H9 (cell line): ENCODE data around the gene NTF4. TPM values are rescaled to one million over a fixed set of nuclear protein-coding genes. Genes with fewer than 3 reads are reported as not detected.

Experiments
- DNase-seq: peaks from one replicate; pipeline ENCODE4 v3.0.0-alpha.2; 2017
- H2AFZ ChIP-seq: one replicate; pipeline ENCODE4 v1.6.1; 2013; ENCODE audit warnings: mild to moderate bottlenecking, low read length, control low read depth, moderate library complexity
- H2AK5ac ChIP-seq: 2 replicates; pipeline ENCODE4 v1.6.1; 2013; ENCODE audit warnings: low read length, control low read depth, mixed read lengths; ENCODE audit not compliant: insufficient read length
- H2BK120ac ChIP-seq: one replicate; pipeline ENCODE4 v1.6.1; 2013; ENCODE audit warnings: low read depth, mild to moderate bottlenecking, low read length, control low read depth, inconsistent platforms; ENCODE audit not compliant: poor library complexity, severe bottlenecking
- H2BK12ac ChIP-seq: 2 replicates; pipeline ENCODE4 v1.6.1; 2013; ENCODE audit warnings: low read length, control low read depth, mixed read lengths, low read depth; ENCODE audit not compliant: insufficient read length
- H2BK15ac ChIP-seq: 2 replicates; pipeline ENCODE4 v1.6.1; 2013; ENCODE audit warnings: low read depth, low read length, control low read depth
- H2BK20ac ChIP-seq: one replicate; pipeline ENCODE4 v1.6.1; 2013; ENCODE audit warnings: low read depth, mild to moderate bottlenecking, low read length, control low read depth, inconsistent platforms; ENCODE audit not compliant: poor library complexity, severe bottlenecking
- H2BK5ac ChIP-seq: 2 replicates; pipeline ENCODE4 v1.6.1; 2013; ENCODE audit warnings: low read length, control low read depth, mixed read lengths; ENCODE audit not compliant: insufficient read length
- H3K14ac ChIP-seq: 2 replicates; pipeline ENCODE4 v1.6.1; 2013; ENCODE audit warnings: low read length, control low read depth; ENCODE audit not compliant: insufficient read depth
- H3K18ac ChIP-seq: 2 replicates; pipeline ENCODE4 v1.6.1; 2013; ENCODE audit warnings: low read depth, mild to moderate bottlenecking, mixed read lengths, low read length, control low read depth; ENCODE audit not compliant: insufficient read length
- H3K23ac ChIP-seq: 2 replicates; pipeline ENCODE4 v1.6.1; 2013; ENCODE audit warnings: low read length, control low read depth, mixed read lengths, low read depth; ENCODE audit not compliant: insufficient read length
- H3K23me2 ChIP-seq: 2 replicates; pipeline ENCODE4 v1.6.1; 2013; ENCODE audit warnings: low read depth, mild to moderate bottlenecking, mixed read lengths, low read length, control low read depth; ENCODE audit not compliant: insufficient read length, poor library complexity, severe bottlenecking
- H3K27ac ChIP-seq: 2 replicates; pipeline ENCODE4 v1.5.1; 2013; ENCODE audit warnings: low read length, control low read depth, mixed read lengths, low read depth; ENCODE audit not compliant: insufficient read length
- H3K27me3 ChIP-seq: 2 replicates; pipeline ENCODE4 v1.6.1; 2013; ENCODE audit warnings: low read length, control low read depth, inconsistent platforms; ENCODE audit not compliant: insufficient read depth
- H3K4ac ChIP-seq: 2 replicates; pipeline ENCODE4 v1.6.1; 2013; ENCODE audit warnings: low read depth, mild to moderate bottlenecking, control low read depth, inconsistent platforms, low read length, moderate library complexity
- H3K4me1 ChIP-seq: 2 replicates; pipeline ENCODE4 v1.6.1; 2013; ENCODE audit warnings: low read length, control low read depth, inconsistent platforms; ENCODE audit not compliant: insufficient read depth
- H3K4me2 ChIP-seq: 2 replicates; pipeline ENCODE4 v1.6.1; 2013; ENCODE audit warnings: low read length, control low read depth, mixed read lengths; ENCODE audit not compliant: insufficient read length, insufficient read depth
- H3K56ac ChIP-seq: 2 replicates; pipeline ENCODE4 v1.6.1; 2013; ENCODE audit warnings: low read depth, mild to moderate bottlenecking, mixed read lengths, low read length, control low read depth; ENCODE audit not compliant: insufficient read length
- H3K79me1 ChIP-seq: 2 replicates; pipeline ENCODE4 v1.6.1; 2013; ENCODE audit warnings: low read depth, mild to moderate bottlenecking, moderate library complexity, low read length, control low read depth, inconsistent platforms; ENCODE audit not compliant: insufficient read depth, poor library complexity, severe bottlenecking
- H3K79me2 ChIP-seq: 2 replicates; pipeline ENCODE4 v1.6.1; 2013; ENCODE audit warnings: low read length, control low read depth, inconsistent platforms; ENCODE audit not compliant: insufficient read depth
- H3K9ac ChIP-seq: 2 replicates; pipeline ENCODE4 v1.6.1; 2013; ENCODE audit warnings: low read length, control low read depth, mixed read lengths; ENCODE audit not compliant: insufficient read length; ENCODE audit errors: extremely low read depth
- H3K9me3 ChIP-seq: one replicate; pipeline ENCODE4 v1.6.1; 2013; ENCODE audit warnings: low read depth, low read length, inconsistent platforms; ENCODE audit not compliant: control insufficient read depth
- H3T11ph ChIP-seq: one replicate; pipeline ENCODE4 v1.6.1; 2013; ENCODE audit warnings: mild to moderate bottlenecking, low read length, control low read depth, inconsistent platforms
- H4K20me1 ChIP-seq: one replicate; pipeline ENCODE4 v1.6.1; 2013; ENCODE audit not compliant: control insufficient read depth, insufficient read length, insufficient read depth
- H4K5ac ChIP-seq: 2 replicates; pipeline ENCODE4 v1.6.1; 2013; ENCODE audit warnings: low read depth, mild to moderate bottlenecking, mixed read lengths, low read length, control low read depth; ENCODE audit not compliant: insufficient read length
- H4K8ac ChIP-seq: replicated peaks from 2 replicates; pipeline ENCODE4 v1.6.1; 2013; ENCODE audit warnings: low read length, control low read depth, mixed read lengths, low read depth; ENCODE audit not compliant: insufficient read length
- H4K91ac ChIP-seq: 2 replicates; pipeline ENCODE4 v1.6.1; 2013; ENCODE audit warnings: low read depth, mild to moderate bottlenecking, moderate library complexity, mixed read lengths, low read length, control low read depth; ENCODE audit not compliant: insufficient read length
- H3K27ac Mint-ChIP-seq, 3 experiments: 2 replicates in 2 of 3; 3 replicates in 1 of 3; pipeline ENCODE4 v1.8.0; 2020 to 2021; ENCODE audit warnings: mixed read lengths in 3 of 3, mild to moderate bottlenecking in 1 of 3, moderate library complexity in 1 of 3
- H3K27me3 Mint-ChIP-seq: 2 replicates; pipeline ENCODE4 v1.8.0; 2021; ENCODE audit warnings: low read depth, mild to moderate bottlenecking, moderate library complexity, mixed read lengths
- H3K36me3 Mint-ChIP-seq, 3 experiments: 2 replicates in 2 of 3; 3 replicates in 1 of 3; pipeline ENCODE4 v1.8.0; 2020 to 2021; ENCODE audit warnings: low read depth in 3 of 3, mixed read lengths in 3 of 3; ENCODE audit not compliant: insufficient read depth in 1 of 3
- H3K4me1 Mint-ChIP-seq, 2 experiments: 2 replicates each; pipeline ENCODE4 v1.8.0; 2020; ENCODE audit warnings: mixed read lengths in 2 of 2
- H3K4me3 Mint-ChIP-seq, 2 experiments: 2 replicates in 1 of 2; 3 replicates in 1 of 2; pipeline ENCODE4 v1.8.0; 2020 to 2021; ENCODE audit warnings: mild to moderate bottlenecking in 2 of 2, mixed read lengths in 2 of 2, moderate library complexity in 1 of 2
- H3K9me3 Mint-ChIP-seq, 2 experiments: 2 replicates in 1 of 2; 3 replicates in 1 of 2; pipeline ENCODE4 v1.8.0; 2020; ENCODE audit warnings: mild to moderate bottlenecking in 2 of 2, mixed read lengths in 2 of 2, moderate library complexity in 1 of 2
- WGBS: extraction: QIAGEN DNeasy Blood & Tissue Kit; methylation state at CpG from one replicate; pipeline ENCODE4 v1.1.7; 2013; ENCODE audit warnings: missing lambda C conversion rate, low lambda C conversion rate, mixed read lengths; ENCODE audit not compliant: insufficient read length; ENCODE audit errors: extremely low coverage; 5-methylcytosine and 5-hydroxymethylcytosine counted together
- long read RNA-seq: library from polyadenylated mRNA; unstranded; transcript quantifications from one replicate; pipeline ENCODE4 v2.0.0, GENCODE V29; 2020
- total RNA-seq: library from RNA; stranded (reverse); gene quantifications from 2 replicates; pipeline ENCODE4 v1.2.1, GENCODE V29; 2021
- TF ChIP-seq, protein P1 (sequence below): fragments of 200-600 bp; sonication (generic); conservative IDR thresholded peaks from 3 replicates; pipeline ENCODE4 v1.8.0; 2021; ENCODE audit warnings: antibody characterized with exemption, mild to moderate bottlenecking

Gene NTF4
- total RNA-seq = 2.1 and 2.3 TPM in 2 replicates
- long read RNA-seq, partial matches to known transcripts = 1 of 1 reads
- long read RNA-seq, other reads (novel, unspliced or antisense) = 0 of 1 reads

GRCh38 chr19:49064768-49065611 lies at the start of gene NTF4:
NTF4 (minus strand) TSS chr19:49064818; CDS start chr19:49061997, 2,821 bp downstream.
- Histone ChIP-seq H3K56ac (no peak within 1 kb of the TSS), H3K23ac (no peak within 1 kb of the TSS), H3K27ac (no peak within 1 kb of the TSS), H2BK20ac (no peak within 1 kb of the TSS), H3K79me2 (no peaks in the 10 kb centered on the region), H3K9me3 (no peaks in the 10 kb centered on the region), H3K4me1 (peaks cover 2% of the 10 kb centered on the region; the same call in 1 of the 2 replicates), H2BK5ac (no peak within 1 kb of the TSS), H4K5ac (no peak within 1 kb of the TSS), H3K14ac (peak within 1 kb of the TSS; percentile 72; the same call in 1 of the 2 replicates), H3T11ph (no peak within 1 kb of the TSS), H2AK5ac (no peak within 1 kb of the TSS), H4K20me1 (no peaks in the 10 kb centered on the region), H3K23me2 (peaks cover 3% of the 10 kb centered on the region), H3K9ac (no peak within 1 kb of the TSS), H3K27me3 (peaks cover 23% of the 10 kb centered on the region; the same call in 1 of the 2 replicates), H2BK12ac (no peak within 1 kb of the TSS), H2BK15ac (no peak within 1 kb of the TSS), H4K8ac (no peak within 1 kb of the TSS), H2BK120ac (no peak within 1 kb of the TSS), H4K91ac (no peak within 1 kb of the TSS), H3K18ac (peak within 1 kb of the TSS; percentile 34), H3K4me2 (peak within 1 kb of the TSS; percentile 62), H3K4ac (no peak within 1 kb of the TSS), H3K79me1 (no peaks in the 10 kb centered on the region), H2AFZ (no peak within 1 kb of the TSS)
- Mint-ChIP-seq H3K4me3 (peak within 1 kb of the TSS; percentile 50 to 75), H3K9me3 (peaks cover 7 to 14% of the 10 kb centered on the region in 2 experiments; a peak in 4 of 5 replicates), H3K36me3 (peaks cover 0 to 4% (median 3%) of the 10 kb centered on the region in 3 experiments; a peak in 3 of 7 replicates), H3K27ac (peak within 1 kb of the TSS in 1 of 3 experiments; percentile 75; a peak in 2 of 7 replicates), H3K4me1 (peaks cover 29 to 44% of the 10 kb centered on the region in 2 experiments), H3K27me3 (peaks cover 77% of the 10 kb centered on the region)
- peak; percentile 80 for DNase-seq
- no CpG with 5 or more reads among the region's 53 CpGs for WGBS
- TF ChIP-seq, protein P1, sequence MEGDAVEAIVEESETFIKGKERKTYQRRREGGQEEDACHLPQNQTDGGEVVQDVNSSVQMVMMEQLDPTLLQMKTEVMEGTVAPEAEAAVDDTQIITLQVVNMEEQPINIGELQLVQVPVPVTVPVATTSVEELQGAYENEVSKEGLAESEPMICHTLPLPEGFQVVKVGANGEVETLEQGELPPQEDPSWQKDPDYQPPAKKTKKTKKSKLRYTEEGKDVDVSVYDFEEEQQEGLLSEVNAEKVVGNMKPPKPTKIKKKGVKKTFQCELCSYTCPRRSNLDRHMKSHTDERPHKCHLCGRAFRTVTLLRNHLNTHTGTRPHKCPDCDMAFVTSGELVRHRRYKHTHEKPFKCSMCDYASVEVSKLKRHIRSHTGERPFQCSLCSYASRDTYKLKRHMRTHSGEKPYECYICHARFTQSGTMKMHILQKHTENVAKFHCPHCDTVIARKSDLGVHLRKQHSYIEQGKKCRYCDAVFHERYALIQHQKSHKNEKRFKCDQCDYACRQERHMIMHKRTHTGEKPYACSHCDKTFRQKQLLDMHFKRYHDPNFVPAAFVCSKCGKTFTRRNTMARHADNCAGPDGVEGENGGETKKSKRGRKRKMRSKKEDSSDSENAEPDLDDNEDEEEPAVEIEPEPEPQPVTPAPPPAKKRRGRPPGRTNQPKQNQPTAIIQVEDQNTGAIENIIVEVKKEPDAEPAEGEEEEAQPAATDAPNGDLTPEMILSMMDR = no peak
